ENCODE results near the gene STAT1. TPM values are rescaled to one million over a fixed set of nuclear protein-coding genes. Genes with fewer than 3 reads are reported as not detected.

STAT1 gene
- polyA plus RNA-seq, 2 donors = 6.4 to 16.7 TPM

GRCh38 chr2:191049728-191050639 lies 36.0 kb upstream of the STAT1 start:
- H3K4me3 ChIP-seq (ENCODE audit: low read depth in 1 of 2, low read length in 2 of 2) = no peak overlapping the region
- no peaks in the 10 kb centered on the region for H3K36me3 ChIP-seq (ENCODE audit: control insufficient read depth in 2 of 2, insufficient read depth in 2 of 2, low read length in 1 of 2)
- no peaks in the 10 kb centered on the region for H3K4me1 ChIP-seq (ENCODE audit: control insufficient read depth in 2 of 2, insufficient read depth in 2 of 2, low read length in 1 of 2)
- H3K27ac ChIP-seq (ENCODE audit: low read depth in 2 of 2, low read length in 1 of 2) = no peak overlapping the region
- no peaks in the 10 kb centered on the region for H3K9me3 ChIP-seq (ENCODE audit: control insufficient read depth in 2 of 2, insufficient read depth in 1 of 2, low read depth in 1 of 2, low read length in 1 of 2)
- no peaks in the 10 kb centered on the region for H3K27me3 ChIP-seq (ENCODE audit: control insufficient read depth in 1 of 2, insufficient read depth in 2 of 2, low read length in 2 of 2)
- 56 to 58% methylated on average over 4 of the region's 4 CpGs for WGBS, 2 donors

DNA sequence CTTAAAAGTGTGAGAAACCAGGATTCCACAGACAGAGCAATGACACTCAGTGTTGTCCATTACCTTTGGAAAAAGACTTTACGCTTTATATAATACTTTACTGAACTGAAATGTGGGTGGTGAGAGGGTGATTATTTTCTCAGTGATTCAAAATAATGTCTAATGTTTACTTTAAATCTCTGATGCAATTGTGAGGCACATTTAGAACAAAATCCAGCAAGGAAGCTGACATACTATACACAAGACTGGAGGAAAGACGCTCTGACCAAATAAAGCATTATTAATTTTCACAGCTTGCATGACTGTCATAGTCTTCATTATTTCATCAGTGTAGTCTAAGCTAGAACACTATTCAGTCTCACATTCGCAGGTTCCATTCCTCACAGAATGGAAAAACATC lies 34.1 kb upstream of the STAT1 start:
- H3K36me3 ChIP-seq (ENCODE audit: control insufficient read depth in 2 of 2, insufficient read depth in 2 of 2, low read length in 1 of 2) = no peaks in the 10 kb centered on the region
- no peaks in the 10 kb centered on the region for H3K4me1 ChIP-seq (ENCODE audit: control insufficient read depth in 2 of 2, insufficient read depth in 2 of 2, low read length in 1 of 2)
- H3K9me3 ChIP-seq (ENCODE audit: control insufficient read depth in 2 of 2, insufficient read depth in 1 of 2, low read depth in 1 of 2, low read length in 1 of 2) = no peaks in the 10 kb centered on the region
- 90 to 92% methylated on average over 3 of the region's 3 CpGs for WGBS, 2 donors
- H3K27ac ChIP-seq (ENCODE audit: low read depth in 2 of 2, low read length in 1 of 2) = no peak overlapping the region
- H3K27me3 ChIP-seq (ENCODE audit: control insufficient read depth in 1 of 2, insufficient read depth in 2 of 2, low read length in 2 of 2) = no peaks in the 10 kb centered on the region
- H3K4me3 ChIP-seq (ENCODE audit: low read depth in 1 of 2, low read length in 2 of 2) = no peak overlapping the region

DNA sequence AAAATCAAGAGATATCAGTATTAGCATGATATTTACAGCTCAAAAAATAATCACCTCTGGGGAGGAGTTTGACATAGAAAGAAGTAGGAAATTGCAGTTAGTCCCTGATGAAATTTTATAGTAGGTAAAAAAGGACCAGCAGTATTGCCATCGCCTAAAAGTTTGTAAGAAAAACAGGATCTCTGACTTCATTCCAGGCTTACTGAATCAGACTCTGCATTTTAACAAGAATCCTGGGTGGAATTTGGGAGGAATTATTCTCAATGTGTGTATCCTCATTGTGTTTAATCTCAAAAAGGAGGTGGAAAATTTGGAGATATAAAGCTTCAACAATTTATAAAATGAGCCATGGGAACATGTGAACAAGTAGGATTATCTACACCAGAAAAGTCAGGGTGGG lies 31.2 kb upstream of the STAT1 start:
- Histone ChIP-seq H3K4me1 (ENCODE audit: control insufficient read depth in 2 of 2, insufficient read depth in 2 of 2, low read length in 1 of 2) (peaks cover 0 to 5% of the 10 kb centered on the region in 2 donors), H3K27me3 (ENCODE audit: control insufficient read depth in 1 of 2, insufficient read depth in 2 of 2, low read length in 2 of 2) (no peaks in the 10 kb centered on the region), H3K9me3 (ENCODE audit: control insufficient read depth in 2 of 2, insufficient read depth in 1 of 2, low read depth in 1 of 2, low read length in 1 of 2) (no peaks in the 10 kb centered on the region), H3K36me3 (ENCODE audit: control insufficient read depth in 2 of 2, insufficient read depth in 2 of 2, low read length in 1 of 2) (no peaks in the 10 kb centered on the region), H3K4me3 (ENCODE audit: low read depth in 1 of 2, low read length in 2 of 2) (no peak overlapping the region), H3K27ac (ENCODE audit: low read depth in 2 of 2, low read length in 1 of 2) (no peak overlapping the region)
- WGBS, 2 donors = 93 to 97% methylated on average over 1 of the region's 1 CpG

DNA sequence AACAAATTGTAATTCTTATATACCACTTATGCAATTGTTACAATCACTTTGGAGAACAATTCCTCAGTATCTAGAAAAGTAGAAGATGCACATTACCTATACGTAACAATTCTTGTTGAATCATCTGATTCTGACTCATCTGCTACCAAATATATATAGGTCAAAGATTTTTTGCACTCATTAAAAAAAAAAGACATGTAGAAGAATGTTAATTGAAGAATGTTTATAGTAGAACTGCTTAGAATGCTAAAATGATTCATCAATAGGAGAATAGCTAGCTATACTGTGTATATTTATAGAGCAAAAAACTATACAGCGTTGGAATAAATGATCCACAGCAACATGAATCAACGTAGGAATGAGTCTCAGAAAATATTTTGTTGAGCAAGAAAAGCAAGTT lies 29.5 kb upstream of the STAT1 start:
- no peak overlapping the region for H3K4me3 ChIP-seq (ENCODE audit: low read depth in 1 of 2, low read length in 2 of 2)
- peaks cover 0 to 5% of the 10 kb centered on the region in 2 donors for H3K4me1 ChIP-seq (ENCODE audit: control insufficient read depth in 2 of 2, insufficient read depth in 2 of 2, low read length in 1 of 2)
- no peaks in the 10 kb centered on the region for H3K9me3 ChIP-seq (ENCODE audit: control insufficient read depth in 2 of 2, insufficient read depth in 1 of 2, low read depth in 1 of 2, low read length in 1 of 2)
- H3K27me3 ChIP-seq (ENCODE audit: control insufficient read depth in 1 of 2, insufficient read depth in 2 of 2, low read length in 2 of 2) = no peaks in the 10 kb centered on the region
- 61 to 71% methylated on average over 3 of the region's 3 CpGs for WGBS, 2 donors
- H3K27ac ChIP-seq (ENCODE audit: low read depth in 2 of 2, low read length in 1 of 2) = no peak overlapping the region
- H3K36me3 ChIP-seq (ENCODE audit: control insufficient read depth in 2 of 2, insufficient read depth in 2 of 2, low read length in 1 of 2) = no peaks in the 10 kb centered on the region

DNA sequence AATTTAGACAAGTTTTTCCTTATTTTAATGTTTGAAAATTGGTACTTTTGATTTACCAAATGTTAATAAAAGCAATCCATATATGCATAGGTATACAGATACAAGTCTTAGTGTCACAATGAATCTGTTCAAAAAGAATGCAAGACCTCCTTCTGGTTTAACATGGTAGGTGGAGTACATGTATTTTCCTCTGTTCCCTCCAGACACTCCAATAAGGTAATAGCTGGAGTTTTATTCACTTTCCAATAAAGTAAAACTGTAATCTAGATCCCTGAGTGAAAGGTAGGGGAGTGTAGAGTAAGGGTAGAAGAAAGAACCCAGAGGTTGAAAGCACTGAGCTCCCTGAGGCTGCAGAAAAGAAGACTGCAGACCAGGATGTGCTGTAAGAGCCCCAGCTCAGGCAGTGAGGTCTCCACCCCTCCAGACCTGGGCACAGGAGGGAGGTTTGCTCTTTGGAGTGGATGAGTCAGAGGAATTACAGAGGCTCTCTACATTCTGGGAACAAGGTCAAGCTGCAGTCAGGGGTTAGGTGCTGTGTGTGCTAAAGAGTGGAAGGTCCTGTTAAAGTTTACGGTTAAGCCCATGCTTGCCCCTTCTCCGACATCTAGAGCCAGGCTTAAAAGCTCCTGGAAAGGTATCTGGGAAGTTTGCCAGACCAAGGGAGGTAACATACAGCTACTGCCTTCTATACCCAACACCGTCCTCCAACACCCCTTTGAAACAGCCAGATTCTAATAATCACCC lies 27.6 kb upstream of the STAT1 start:
- 47 to 48% methylated on average over 3 of the region's 3 CpGs for WGBS, 2 donors
- Histone ChIP-seq H3K4me1 (ENCODE audit: control insufficient read depth in 2 of 2, insufficient read depth in 2 of 2, low read length in 1 of 2) (peaks cover 0 to 7% of the 10 kb centered on the region in 2 donors), H3K27ac (ENCODE audit: low read depth in 2 of 2, low read length in 1 of 2) (peak overlapping the region; percentile 8 to 21)

GRCh38 chr2:191039616-191040015 lies 25.6 kb upstream of the STAT1 start:
- no peaks in the 10 kb centered on the region for H3K9me3 ChIP-seq (ENCODE audit: control insufficient read depth in 2 of 2, insufficient read depth in 1 of 2, low read depth in 1 of 2, low read length in 1 of 2)
- WGBS, 2 donors = 66 to 80% methylated on average over 1 of the region's 1 CpG
- H3K4me3 ChIP-seq (ENCODE audit: low read depth in 1 of 2, low read length in 2 of 2) = no peak overlapping the region

More for the DNA sequence above, 27.6 kb upstream of the STAT1 start:
- Histone ChIP-seq H3K27me3 (ENCODE audit: control insufficient read depth in 1 of 2, insufficient read depth in 2 of 2, low read length in 2 of 2) (no peaks in the 10 kb centered on the region), H3K4me3 (ENCODE audit: low read depth in 1 of 2, low read length in 2 of 2) (no peak overlapping the region), H3K9me3 (ENCODE audit: control insufficient read depth in 2 of 2, insufficient read depth in 1 of 2, low read depth in 1 of 2, low read length in 1 of 2) (no peaks in the 10 kb centered on the region), H3K36me3 (ENCODE audit: control insufficient read depth in 2 of 2, insufficient read depth in 2 of 2, low read length in 1 of 2) (no peaks in the 10 kb centered on the region)

GRCh38 chr2:191038741-191039140 lies 24.8 kb upstream of the STAT1 start:
- 77 to 83% methylated on average over 2 of the region's 2 CpGs for WGBS, 2 donors
- H3K4me3 ChIP-seq (ENCODE audit: low read depth in 1 of 2, low read length in 2 of 2) = no peak overlapping the region
- no peaks in the 10 kb centered on the region for H3K9me3 ChIP-seq (ENCODE audit: control insufficient read depth in 2 of 2, insufficient read depth in 1 of 2, low read depth in 1 of 2, low read length in 1 of 2)
- H3K27me3 ChIP-seq (ENCODE audit: control insufficient read depth in 1 of 2, insufficient read depth in 2 of 2, low read length in 2 of 2) = no peaks in the 10 kb centered on the region
- H3K27ac ChIP-seq (ENCODE audit: low read depth in 2 of 2, low read length in 1 of 2) = peak overlapping the region in 1 of 2 donors; percentile 17
- no peaks in the 10 kb centered on the region for H3K36me3 ChIP-seq (ENCODE audit: control insufficient read depth in 2 of 2, insufficient read depth in 2 of 2, low read length in 1 of 2)
- H3K4me1 ChIP-seq (ENCODE audit: control insufficient read depth in 2 of 2, insufficient read depth in 2 of 2, low read length in 1 of 2) = peaks cover 0 to 7% of the 10 kb centered on the region in 2 donors

More at GRCh38 chr2:191039616-191040015, 25.6 kb upstream of the STAT1 start:
- no peak overlapping the region for H3K27ac ChIP-seq (ENCODE audit: low read depth in 2 of 2, low read length in 1 of 2)
- H3K4me1 ChIP-seq (ENCODE audit: control insufficient read depth in 2 of 2, insufficient read depth in 2 of 2, low read length in 1 of 2) = peaks cover 0 to 7% of the 10 kb centered on the region in 2 donors
- H3K27me3 ChIP-seq (ENCODE audit: control insufficient read depth in 1 of 2, insufficient read depth in 2 of 2, low read length in 2 of 2) = no peaks in the 10 kb centered on the region
- H3K36me3 ChIP-seq (ENCODE audit: control insufficient read depth in 2 of 2, insufficient read depth in 2 of 2, low read length in 1 of 2) = no peaks in the 10 kb centered on the region

DNA sequence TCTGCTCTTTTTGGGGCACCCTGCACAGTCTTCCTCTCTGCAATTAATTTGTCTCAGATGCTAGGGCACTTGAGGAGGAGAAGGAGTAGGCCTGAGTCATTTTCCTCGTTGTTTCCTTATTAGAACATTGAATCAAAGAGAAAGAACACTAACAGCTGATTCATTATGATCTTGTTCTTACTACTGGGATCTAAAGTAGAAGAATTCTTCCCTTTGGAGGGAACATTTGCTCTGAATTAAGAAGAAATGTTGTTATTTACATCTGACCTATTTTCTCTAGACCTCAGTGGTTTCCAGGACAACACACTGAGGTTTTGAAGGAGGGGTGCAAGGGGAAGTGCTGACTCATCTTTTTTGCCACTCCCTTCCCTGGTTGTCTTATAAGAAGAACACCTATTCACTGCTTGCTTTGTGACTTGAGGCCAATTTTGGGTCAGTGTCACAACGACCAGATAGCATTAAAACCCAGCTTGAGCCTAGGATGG lies 24.3 kb upstream of the STAT1 start:
- no peak overlapping the region for H3K4me3 ChIP-seq (ENCODE audit: low read depth in 1 of 2, low read length in 2 of 2)
- H3K36me3 ChIP-seq (ENCODE audit: control insufficient read depth in 2 of 2, insufficient read depth in 2 of 2, low read length in 1 of 2) = no peaks in the 10 kb centered on the region
- H3K9me3 ChIP-seq (ENCODE audit: control insufficient read depth in 2 of 2, insufficient read depth in 1 of 2, low read depth in 1 of 2, low read length in 1 of 2) = no peaks in the 10 kb centered on the region
- peak overlapping the region; percentile 17 to 24 for H3K27ac ChIP-seq (ENCODE audit: low read depth in 2 of 2, low read length in 1 of 2)
- no peaks in the 10 kb centered on the region for H3K27me3 ChIP-seq (ENCODE audit: control insufficient read depth in 1 of 2, insufficient read depth in 2 of 2, low read length in 2 of 2)
- 26 to 41% methylated on average over 2 of the region's 2 CpGs for WGBS, 2 donors
- peaks cover 0 to 7% of the 10 kb centered on the region in 2 donors for H3K4me1 ChIP-seq (ENCODE audit: control insufficient read depth in 2 of 2, insufficient read depth in 2 of 2, low read length in 1 of 2)

GRCh38 chr2:191037351-191037750 lies 23.4 kb upstream of the STAT1 start:
- Histone ChIP-seq H3K27ac (ENCODE audit: low read depth in 2 of 2, low read length in 1 of 2) (no peak overlapping the region), H3K27me3 (ENCODE audit: control insufficient read depth in 1 of 2, insufficient read depth in 2 of 2, low read length in 2 of 2) (no peaks in the 10 kb centered on the region), H3K9me3 (ENCODE audit: control insufficient read depth in 2 of 2, insufficient read depth in 1 of 2, low read depth in 1 of 2, low read length in 1 of 2) (no peaks in the 10 kb centered on the region), H3K4me1 (ENCODE audit: control insufficient read depth in 2 of 2, insufficient read depth in 2 of 2, low read length in 1 of 2) (peaks cover 0 to 7% of the 10 kb centered on the region in 2 donors), H3K36me3 (ENCODE audit: control insufficient read depth in 2 of 2, insufficient read depth in 2 of 2, low read length in 1 of 2) (no peaks in the 10 kb centered on the region), H3K4me3 (ENCODE audit: low read depth in 1 of 2, low read length in 2 of 2) (no peak overlapping the region)
- 90 to 91% methylated on average over 4 of the region's 4 CpGs for WGBS, 2 donors

All from esophagus (tissue), 2 donors.